ENCODE results near the gene NEK6. TPM values are rescaled to one million over a fixed set of nuclear protein-coding genes. Genes with fewer than 3 reads are reported as not detected.

The NEK6 gene
- total and polyA plus RNA-seq, 2 of the 8 experiments (the other 6 are each of a cell fraction or from before 2014, with no cell fraction given) = 17.7 to 19.7 TPM

DNA sequence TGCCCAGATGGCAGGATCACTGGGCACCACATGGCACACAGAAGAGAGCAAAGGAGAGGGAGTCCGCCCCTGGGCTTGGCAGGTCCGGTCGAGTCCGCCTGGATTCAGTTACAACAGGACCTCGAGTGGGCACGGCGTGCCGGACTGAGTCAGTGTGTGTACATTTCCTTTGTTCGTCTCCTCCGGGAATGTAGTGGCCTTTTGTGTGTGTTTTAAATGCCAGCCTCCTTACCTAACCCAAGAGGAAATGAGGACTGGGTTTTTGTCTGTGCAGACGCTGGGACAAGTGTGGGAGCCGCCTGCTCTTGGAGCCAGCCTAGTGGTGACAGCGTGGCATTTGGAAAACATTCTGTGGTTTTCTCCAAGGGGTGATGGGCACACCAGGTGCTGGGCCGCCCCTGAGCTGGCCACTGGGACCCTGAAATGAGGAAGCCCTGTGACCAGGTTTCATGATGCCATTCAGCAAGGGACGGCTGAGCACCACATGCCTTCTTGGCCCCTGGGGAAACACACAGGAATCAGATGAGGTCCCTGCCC is 9.6 kb downstream of the NEK6 start:
- Histone ChIP-seq H2BK12ac (ENCODE audit: low read depth, low read length) (no peak overlapping the region), H4K20me1 (replicated peaks in 1 of 2; ENCODE audit: control insufficient read depth in 1 of 2, insufficient read depth in 2 of 2, low read length in 2 of 2) (peaks cover 8 to 11% of the 10 kb centered on the region in 2 experiments), H2BK20ac (ENCODE audit: low read length) (no peak overlapping the region), H3K56ac (replicated peaks; ENCODE audit: insufficient read length, low read depth, low read length) (no peak overlapping the region), H3K79me1 (ENCODE audit: low read depth, low read length) (peaks cover 12% of the 10 kb centered on the region), H3K23ac (ENCODE audit: insufficient read length) (no peak overlapping the region), H3K27me3 (replicated peaks in 1 of 4; ENCODE audit: control insufficient read depth in 3 of 4, extremely low read depth in 1 of 4, insufficient read depth in 3 of 4, low read length in 3 of 4) (no peaks in the 10 kb centered on the region), H3K14ac (ENCODE audit: insufficient read length) (no peak overlapping the region), H3K23me2 (ENCODE audit: low read depth, low read length) (0 out of 2 replicates have a peak, but pooled peaks cover 2% of the 10 kb centered on the region), H3K9ac (replicated peaks in 1 of 4; ENCODE audit: extremely low read depth in 1 of 4, low read depth in 3 of 4, low read length in 3 of 4) (no peak overlapping the region), H2BK120ac (replicated peaks; ENCODE audit: low read depth, low read length) (no peak overlapping the region), H3K18ac (ENCODE audit: extremely low read depth, low read length) (no peak overlapping the region), H3K79me2 (ENCODE audit: control insufficient read depth in 1 of 2, insufficient read depth in 2 of 2, low read length in 2 of 2) (peaks cover 0 to 15% of the 10 kb centered on the region in 2 experiments; a peak in 1 of 4 replicates), H3K9me3 (ENCODE audit: insufficient read depth in 2 of 2, low read depth in 1 of 2, low read length in 1 of 2) (no peaks in the 10 kb centered on the region), H2BK5ac (ENCODE audit: low read depth, low read length) (no peak overlapping the region), H3K27ac (ENCODE audit: low read depth, low read length) (no peak overlapping the region; the same call in 1 of the 2 replicates), H2AK5ac (ENCODE audit: low read depth, low read length) (no peak overlapping the region), H2BK15ac (ENCODE audit: low read length) (no peak overlapping the region), H3K4me1 (replicated peaks in 1 of 4; ENCODE audit: control insufficient read depth in 3 of 4, insufficient read depth in 4 of 4, low read length in 3 of 4) (peaks cover 5 to 12% (median 5%) of the 10 kb centered on the region in 4 experiments; a peak in 5 of 7 replicates), H2AFZ (ENCODE audit: low read length) (no peak overlapping the region), H4K8ac (ENCODE audit: extremely low read depth, insufficient read depth, low read length) (no peak overlapping the region), H4K91ac (replicated peaks; ENCODE audit: insufficient read length, low read length) (no peak overlapping the region), H3K36me3 (ENCODE audit: control insufficient read depth in 2 of 4, insufficient read depth in 4 of 4, low read length in 3 of 4) (no peaks in the 10 kb centered on the region), H3K4me2 (ENCODE audit: insufficient read depth in 1 of 2, low read depth in 2 of 2, low read length in 2 of 2) (no peak overlapping the region), H3K4ac (replicated peaks; ENCODE audit: insufficient read length, low read depth, low read length) (no peak overlapping the region), H4K5ac (ENCODE audit: insufficient read length, low read depth, low read length) (no peak overlapping the region), H3K4me3 (ENCODE audit: extremely low read depth in 1 of 4, insufficient read depth in 2 of 4, low read depth in 3 of 4, low read length in 4 of 4) (no peak overlapping the region)
- DNase-seq (ENCODE audit: low read depth in 1 of 2, low spot score in 2 of 2) = no peak
- 91% methylated on average over 15 of the region's 15 CpGs; no CpG with 5 or more reads in 1 of the 2 experiments for WGBS, 2 experiments (ENCODE audit: extremely low coverage in 1 of 2, insufficient coverage in 1 of 2, insufficient read length in 1 of 2, insufficient replicate concordance in 2 of 2, low coverage in 1 of 2, low lambda C conversion rate in 2 of 2, missing lambda C conversion rate in 1 of 2)
- ChIA-PET POLR2A (ENCODE audit: partially characterized antibody) (no interaction called here), CTCF (ENCODE audit: partially characterized antibody) (interaction anchor here (0.8 to 1.4 kb wide), 5 partner anchors 8 to 141 kb away, joined by 3 to 6 read pairs (median 3); no protein-coding TSS in a partner anchor)
- FAIRE-seq = no peak
- TF ChIP-seq NANOG (IDR thresholded peaks at IDR 0.05; ENCODE audit: insufficient read depth, low read depth, low read length, poor library complexity, severe bottlenecking) (no peak), KDM4A (IDR thresholded peaks at IDR 0.05; ENCODE audit: low read depth, low read length, severe bottlenecking) (no peak), CHD1 (IDR thresholded peaks at IDR 0.05; ENCODE audit: low read depth, low read length) (no peak), JUND (IDR thresholded peaks at IDR 0.05; ENCODE audit: low read length) (no peak), SAP30 (IDR thresholded peaks at IDR 0.05; ENCODE audit: insufficient read depth, insufficient replicate concordance, low read length) (no peak), RXRA (IDR thresholded peaks at IDR 0.05; ENCODE audit: insufficient read depth, low read depth, low read length) (no peak), KDM1A (IDR thresholded peaks at IDR 0.05; ENCODE audit: borderline replicate concordance, low read length) (no peak), SUZ12 (IDR thresholded peaks at IDR 0.05; ENCODE audit: low read length) (no peak)

Measured in H1 (cell line).